SU-DHL-6 (cell line): ENCODE data around the gene RASIP1.

Experiments used
- EZH2phosphoT487 ChIP-seq: fragments of 200-600 bp; sonication (generic), shearing (Covaris generic); conservative IDR thresholded peaks from 2 replicates; pipeline ENCODE4 v1.6.1; 2018; ENCODE audit warnings: mild to moderate bottlenecking, antibody characterized with exemption, low read length, moderate library complexity, mixed read lengths
- TF ChIP-seq, protein P1 (sequence below): fragments of 200-600 bp; sonication (generic); IDR thresholded peaks from one replicate; pipeline ENCODE4 v1.5.1; 2017; ENCODE audit warnings: antibody characterized with exemption, mild to moderate bottlenecking, low read length, moderate library complexity; ENCODE audit not compliant: insufficient read depth, poor library complexity, severe bottlenecking

DNA sequence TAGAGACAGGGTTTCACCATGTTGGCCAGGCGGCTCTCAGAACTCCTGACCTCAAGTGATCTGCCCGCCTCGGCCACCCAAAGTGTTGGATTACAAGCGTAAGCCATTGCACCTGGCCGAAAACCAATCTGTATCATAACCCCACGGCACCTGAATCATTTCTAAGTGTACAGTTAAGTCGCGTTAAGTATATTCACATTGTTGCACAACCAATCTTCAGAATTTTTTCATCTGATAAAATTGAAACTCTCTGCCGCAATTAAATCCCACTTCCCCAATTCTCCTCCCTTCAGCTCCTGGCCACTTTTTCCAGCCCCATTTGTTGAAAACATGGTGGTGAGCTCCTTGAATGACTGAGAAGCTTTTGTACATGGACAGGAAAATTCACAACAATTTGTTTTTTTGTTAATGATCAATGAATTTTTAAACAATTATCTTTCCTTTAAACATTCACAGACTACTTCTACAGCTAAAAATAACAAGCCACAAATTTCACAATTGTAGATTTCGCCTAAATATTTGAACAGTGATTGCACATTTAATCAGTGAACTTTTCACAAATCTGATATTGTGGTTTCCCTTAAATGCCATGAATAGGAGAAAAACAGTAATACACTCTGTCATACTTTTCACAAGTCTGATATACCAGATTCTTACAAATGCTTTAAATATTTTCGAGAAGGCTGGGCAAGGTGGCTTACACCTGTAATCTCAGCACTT, 28.7 kb upstream of the RASIP1 start:
- TF ChIP-seq, protein P1, sequence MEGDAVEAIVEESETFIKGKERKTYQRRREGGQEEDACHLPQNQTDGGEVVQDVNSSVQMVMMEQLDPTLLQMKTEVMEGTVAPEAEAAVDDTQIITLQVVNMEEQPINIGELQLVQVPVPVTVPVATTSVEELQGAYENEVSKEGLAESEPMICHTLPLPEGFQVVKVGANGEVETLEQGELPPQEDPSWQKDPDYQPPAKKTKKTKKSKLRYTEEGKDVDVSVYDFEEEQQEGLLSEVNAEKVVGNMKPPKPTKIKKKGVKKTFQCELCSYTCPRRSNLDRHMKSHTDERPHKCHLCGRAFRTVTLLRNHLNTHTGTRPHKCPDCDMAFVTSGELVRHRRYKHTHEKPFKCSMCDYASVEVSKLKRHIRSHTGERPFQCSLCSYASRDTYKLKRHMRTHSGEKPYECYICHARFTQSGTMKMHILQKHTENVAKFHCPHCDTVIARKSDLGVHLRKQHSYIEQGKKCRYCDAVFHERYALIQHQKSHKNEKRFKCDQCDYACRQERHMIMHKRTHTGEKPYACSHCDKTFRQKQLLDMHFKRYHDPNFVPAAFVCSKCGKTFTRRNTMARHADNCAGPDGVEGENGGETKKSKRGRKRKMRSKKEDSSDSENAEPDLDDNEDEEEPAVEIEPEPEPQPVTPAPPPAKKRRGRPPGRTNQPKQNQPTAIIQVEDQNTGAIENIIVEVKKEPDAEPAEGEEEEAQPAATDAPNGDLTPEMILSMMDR: no peak
- no peak for TF ChIP-seq EZH2phosphoT487
